ENCODE measurements around the gene VIPR2.
"Not testable (repeated sequence)": the region's sequence is repeated elsewhere in the genome, so short reads cannot be mapped to it uniquely, and the experiment has no call there.

- TF ChIP-seq POLR2A, CTCF (IDR thresholded peaks at IDR 0.05): not testable (repeated sequence)
These were observed 19.1 kb upstream of the VIPR2 start for GRCh38 chr7:159163703-159164301.
